HG02884 (cell line): Measurements from ENCODE around the gene HHLA2.

Experiments
- ATAC-seq: cut with Tn5 transposase; IDR thresholded peaks from one replicate; pipeline ENCODE4 v1.9.1; 2021; ENCODE audit warnings: mild to moderate bottlenecking, moderate library complexity; ENCODE audit not compliant: unreplicated experiment

HHLA2 gene

DNA sequence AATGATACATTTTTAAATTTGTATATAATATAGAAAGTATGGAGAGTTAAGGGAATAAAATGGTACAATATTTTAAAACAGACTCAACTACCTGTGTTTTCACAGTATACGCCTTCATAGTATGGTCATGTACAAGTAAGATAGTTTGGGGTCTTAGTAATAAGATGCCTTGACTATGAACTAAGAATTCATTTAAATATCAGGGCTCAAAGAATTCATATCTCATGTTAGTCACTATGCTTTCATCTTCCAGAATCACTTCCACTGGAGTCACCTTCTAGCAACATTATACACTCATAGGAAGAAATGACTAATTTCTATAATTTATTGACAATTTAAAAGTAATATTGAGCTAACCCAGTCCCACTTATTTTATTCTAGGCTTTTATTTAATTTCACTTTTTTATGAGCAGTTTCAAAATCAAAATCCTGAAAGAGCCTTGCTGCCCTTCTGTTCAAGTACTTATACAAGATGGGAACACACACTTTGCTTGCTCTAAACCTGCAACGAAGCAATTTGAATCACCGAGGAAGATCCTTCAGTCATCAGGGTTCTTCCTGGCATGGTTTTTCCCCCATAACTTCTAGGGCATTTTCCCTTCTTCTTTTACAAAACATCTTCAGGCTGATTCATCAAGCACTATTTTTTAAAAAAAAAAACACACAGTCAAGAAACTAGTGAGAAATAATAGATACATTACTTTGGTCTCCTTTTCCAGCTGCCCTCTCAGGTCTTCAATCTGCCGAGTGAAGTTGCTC lies 119.9 kb downstream of the HHLA2 start:
- ATAC-seq = no peak

DNA sequence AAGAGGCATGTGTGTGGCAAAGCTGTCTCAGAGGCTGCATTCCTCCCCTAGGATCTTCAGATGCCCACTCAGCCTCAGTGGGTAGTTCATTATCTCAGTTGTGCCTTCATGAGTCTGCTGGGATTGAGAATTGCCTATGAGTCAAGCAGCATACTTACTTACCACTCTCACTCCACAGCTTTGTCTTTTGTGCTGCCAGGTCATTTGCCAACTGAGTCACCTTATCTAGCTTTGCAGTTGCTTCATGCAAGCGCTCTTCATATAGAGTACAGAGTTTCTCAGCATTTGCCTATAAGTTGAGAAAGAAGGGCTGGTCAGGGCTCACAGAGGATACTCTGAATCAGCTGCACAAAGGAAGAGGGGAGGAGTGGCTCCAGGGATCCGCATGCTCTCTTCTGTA lies 124.6 kb downstream of the HHLA2 start:
- ATAC-seq = no peak
